Right lobe of liver (tissue), 4 donors: Measurements from ENCODE around the gene CCDC38.

ENCODE experiments used
- CTCF ChIP-seq, 4 donors: fragments of 200-600 bp in 3 of 4; fragments of 450-650 bp in 1 of 4; IDR thresholded peaks; one replicate each; pipeline versions ENCODE4 v1.5.1 to v1.8.0; 2016 to 2022; ENCODE audit warnings: antibody characterized with exemption in 4 of 4, mild to moderate bottlenecking in 2 of 4
- POLR2A ChIP-seq: fragments of 450-650 bp; IDR thresholded peaks from one replicate; pipeline ENCODE4 v1.6.1; 2017; ENCODE audit warnings: antibody characterized with exemption, mild to moderate bottlenecking
- donor health status: DM: no; HTN: no; CAD: no.
- donor health status: DM: no; HTN: no; CAD: no.
- donor health status: DM: no; HTN: yes; CAD: no.

DNA sequence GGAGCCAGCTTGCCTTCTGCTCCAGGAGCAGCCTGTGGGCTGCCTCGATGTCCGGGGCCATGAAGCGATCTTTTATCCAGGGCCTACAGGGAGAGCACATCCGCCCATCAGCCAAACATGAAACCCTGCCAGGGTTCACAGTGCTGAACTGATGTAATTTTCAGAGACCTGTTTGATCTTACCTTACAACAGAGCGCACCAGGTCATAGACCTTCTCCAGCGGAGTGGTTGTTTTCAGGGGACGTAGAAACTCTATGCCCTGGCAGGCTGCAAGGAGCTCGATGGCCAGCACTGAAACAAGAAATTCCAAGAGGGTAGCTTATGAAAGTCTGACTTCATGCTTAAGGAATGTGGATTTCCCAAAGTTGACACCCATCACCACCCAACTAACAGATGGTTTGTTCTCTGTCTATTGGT lies 34.0 kb upstream of the CCDC38 start:
- TF ChIP-seq CTCF (IDR thresholded peaks at IDR 0.05) (no peak), POLR2A (no peak)
